ENCODE measurements around the gene UNC13D. TPM values are rescaled to one million over a fixed set of nuclear protein-coding genes. Genes with fewer than 3 reads are reported as not detected.
"Not testable (repeated sequence)": the region's sequence is repeated elsewhere in the genome, so short reads cannot be mapped to it uniquely, and the experiment has no call there.

UNC13D gene
- total RNA-seq, 1 donor from 2014 or later = 10.8 TPM

GRCh38 chr17:75807861-75808260, 36.3 kb downstream of the UNC13D start:
- ATAC-seq = no peak
- no peak for DNase-seq (ENCODE audit: low spot score)

DNA sequence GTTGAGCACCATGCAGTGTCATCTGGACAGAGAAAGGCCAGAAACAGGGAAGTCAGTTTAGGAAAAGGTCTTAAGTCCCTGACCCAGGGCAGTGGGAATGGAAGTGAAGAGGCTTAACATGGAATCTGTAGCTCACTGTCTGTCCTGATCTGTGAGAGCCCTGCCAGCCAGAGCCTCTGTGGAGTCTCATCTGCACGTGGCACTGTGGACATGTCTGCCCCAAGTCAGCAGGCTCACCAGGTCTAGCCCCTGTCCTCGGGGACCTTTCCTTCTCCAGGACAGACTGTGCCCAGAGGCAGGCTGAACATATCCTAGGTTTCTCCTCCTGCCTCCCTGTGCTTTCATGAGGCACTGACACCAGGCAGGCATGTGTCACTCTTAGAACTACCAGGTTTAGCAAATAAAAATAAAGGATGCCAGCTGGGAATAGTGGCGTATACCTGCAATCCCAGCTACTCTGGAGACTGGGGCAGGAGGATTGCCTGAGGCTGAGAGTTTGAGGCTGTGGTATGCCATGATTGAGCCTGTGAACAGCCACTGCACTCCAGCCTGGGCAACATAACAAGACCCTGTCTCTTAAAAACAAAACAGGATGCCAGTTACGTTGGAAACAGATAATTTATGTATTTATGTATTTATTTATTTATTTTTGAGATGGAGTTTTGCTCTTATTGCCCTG, 37.2 kb downstream of the UNC13D start:
- ATAC-seq (no peak), DNase-seq (ENCODE audit: low spot score) (no peak)

- ATAC-seq (no peak), DNase-seq (ENCODE audit: low spot score) (no peak)
Measured at GRCh38 chr17:75803883-75804282, 40.3 kb downstream of the UNC13D start.

GRCh38 chr17:75799402-75799801, 44.8 kb downstream of the UNC13D start:
- no peak for DNase-seq (ENCODE audit: low spot score)
- ATAC-seq = no peak

GRCh38 chr17:75795820-75796607, 48.2 kb downstream of the UNC13D start:
- ATAC-seq (no peak), DNase-seq (ENCODE audit: low spot score) (peak; percentile 34)

- no peak for ATAC-seq
- DNase-seq (ENCODE audit: low spot score) = no peak
Measured at GRCh38 chr17:75793460-75793859, 50.7 kb downstream of the UNC13D start.

DNA sequence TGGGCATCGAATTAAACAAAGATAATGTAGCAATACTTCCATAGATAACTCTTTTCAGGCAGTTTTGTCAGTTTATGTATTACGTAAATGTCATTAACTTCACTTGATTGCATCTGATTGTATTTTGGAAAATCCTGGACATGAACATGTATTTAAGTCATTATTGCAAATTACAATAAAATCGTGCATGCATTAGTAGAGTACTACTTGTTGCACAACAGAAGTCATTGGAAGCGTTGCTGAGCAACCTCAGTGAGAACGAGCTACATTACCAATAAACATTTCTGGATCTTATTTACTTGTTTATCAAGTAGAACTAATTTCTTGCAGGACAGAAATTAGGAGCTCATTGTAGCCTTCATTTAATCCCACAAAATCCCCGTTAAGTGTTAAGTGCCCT, 53.0 kb downstream of the UNC13D start:
- DNase-seq (ENCODE audit: low spot score) = no peak
- ATAC-seq = no peak

DNA sequence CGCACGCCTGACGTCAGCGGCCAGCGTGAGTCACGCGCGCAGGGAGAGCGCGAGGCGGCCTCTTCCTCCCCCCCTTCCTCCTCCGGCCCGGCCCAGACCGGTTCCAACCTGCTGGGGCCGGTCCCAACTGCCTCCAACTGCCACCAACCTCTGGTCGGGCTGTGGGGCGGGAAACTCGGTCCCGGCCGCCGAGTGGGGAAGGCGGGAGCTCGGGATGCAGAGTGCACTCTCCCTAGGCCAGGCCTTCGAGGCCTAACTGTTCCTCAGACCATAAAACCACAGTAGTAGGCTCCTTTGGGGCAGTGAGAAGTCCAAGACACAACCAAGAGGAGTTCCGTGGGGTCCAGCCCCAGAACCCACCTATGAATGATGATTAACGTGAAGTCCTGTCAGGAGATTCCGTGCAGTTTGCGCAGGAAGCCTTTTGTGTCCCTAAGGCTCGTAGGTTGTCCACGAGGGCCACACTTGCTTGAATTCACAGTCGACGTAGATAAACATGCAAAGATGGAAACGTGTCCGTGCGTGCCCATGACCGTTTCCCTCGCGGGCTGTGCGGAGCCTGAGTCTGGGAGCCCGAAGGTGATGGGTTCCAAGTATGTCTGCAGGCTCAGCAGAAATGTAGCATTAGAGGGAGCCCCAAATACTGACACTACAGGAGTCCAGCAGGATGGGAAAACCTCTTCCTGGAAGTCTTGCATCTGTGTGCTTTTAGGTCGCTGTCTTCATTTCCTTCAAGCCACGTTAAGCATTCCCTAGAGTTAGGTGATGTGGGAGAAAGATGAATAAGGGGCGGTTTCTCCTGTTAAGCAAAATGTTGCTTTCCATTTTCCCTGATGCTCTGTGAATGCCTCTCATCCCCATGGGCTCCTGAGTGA, 59.0 kb downstream of the UNC13D start:
- peak; percentile 93 for DNase-seq (ENCODE audit: low spot score)
- peak; percentile 81 for ATAC-seq

DNA sequence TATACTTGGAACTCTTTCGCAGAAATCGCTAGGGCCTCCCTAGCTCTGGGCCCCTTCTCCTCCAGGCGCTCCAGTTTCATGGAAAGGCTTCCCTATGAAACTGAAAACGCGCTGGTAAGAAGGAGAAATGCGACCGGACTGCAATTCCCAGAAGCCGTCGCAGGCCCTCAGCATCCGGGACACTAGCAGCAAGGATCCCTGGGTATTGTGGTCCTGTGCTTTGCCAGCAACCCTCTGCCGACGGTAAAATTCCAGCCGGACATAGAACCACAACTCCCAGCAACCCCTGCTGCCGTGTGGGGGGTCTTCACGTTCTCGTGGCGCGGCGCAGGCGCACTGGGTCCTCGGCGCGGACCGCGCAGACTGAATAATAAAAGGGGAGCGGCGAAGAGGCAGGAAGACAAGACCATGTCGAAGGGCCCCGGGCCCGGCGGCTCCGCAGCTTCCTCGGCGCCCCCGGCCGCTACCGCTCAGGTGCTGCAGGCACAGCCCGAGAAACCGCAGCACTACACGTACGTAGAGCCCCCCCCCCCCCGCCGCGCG, 59.7 kb downstream of the UNC13D start, which contains the start of gene UNK:
Gene UNK, plus strand, starts transcription at position 334 of the 543 bp plus-strand sequence. Its CDS starts 75 bp downstream, at position 409.
- ATAC-seq = peak; percentile 88
- peak; percentile 98 for DNase-seq (ENCODE audit: low spot score)

DNA sequence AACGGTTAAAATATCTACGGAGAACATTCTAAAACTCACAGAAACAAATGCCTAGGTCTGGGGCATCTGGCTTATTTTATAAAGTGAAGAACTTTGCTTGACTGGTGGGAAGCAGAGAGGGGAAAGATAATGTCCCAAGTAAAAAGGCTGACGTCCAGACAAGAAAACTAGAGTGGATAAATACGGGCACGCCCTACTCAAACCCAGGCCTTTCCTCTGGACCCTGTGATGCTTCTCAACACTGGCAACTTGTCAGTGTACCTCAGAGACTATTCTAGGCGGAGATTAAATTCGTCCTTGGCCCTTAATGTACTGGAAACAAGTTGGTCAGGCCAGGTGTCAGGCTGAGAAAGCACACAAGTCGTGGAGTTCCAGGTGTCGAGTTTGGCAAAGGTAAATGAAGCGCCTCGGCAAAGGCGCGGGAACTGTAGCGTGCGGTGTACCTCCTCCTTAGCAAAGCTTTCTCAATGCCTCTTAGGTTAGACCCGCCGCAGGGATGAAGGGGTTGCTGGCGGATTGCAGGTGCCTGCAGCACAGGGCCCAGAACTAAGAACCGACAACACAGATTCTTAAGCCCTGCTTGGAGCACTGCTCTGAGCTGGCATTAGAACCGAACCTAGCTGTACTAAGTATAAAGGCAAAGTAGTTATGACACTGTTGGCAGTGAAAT, 60.3 kb downstream of the UNC13D start:
- ATAC-seq (peak; percentile 2), DNase-seq (ENCODE audit: low spot score) (peak; percentile 65)

DNA sequence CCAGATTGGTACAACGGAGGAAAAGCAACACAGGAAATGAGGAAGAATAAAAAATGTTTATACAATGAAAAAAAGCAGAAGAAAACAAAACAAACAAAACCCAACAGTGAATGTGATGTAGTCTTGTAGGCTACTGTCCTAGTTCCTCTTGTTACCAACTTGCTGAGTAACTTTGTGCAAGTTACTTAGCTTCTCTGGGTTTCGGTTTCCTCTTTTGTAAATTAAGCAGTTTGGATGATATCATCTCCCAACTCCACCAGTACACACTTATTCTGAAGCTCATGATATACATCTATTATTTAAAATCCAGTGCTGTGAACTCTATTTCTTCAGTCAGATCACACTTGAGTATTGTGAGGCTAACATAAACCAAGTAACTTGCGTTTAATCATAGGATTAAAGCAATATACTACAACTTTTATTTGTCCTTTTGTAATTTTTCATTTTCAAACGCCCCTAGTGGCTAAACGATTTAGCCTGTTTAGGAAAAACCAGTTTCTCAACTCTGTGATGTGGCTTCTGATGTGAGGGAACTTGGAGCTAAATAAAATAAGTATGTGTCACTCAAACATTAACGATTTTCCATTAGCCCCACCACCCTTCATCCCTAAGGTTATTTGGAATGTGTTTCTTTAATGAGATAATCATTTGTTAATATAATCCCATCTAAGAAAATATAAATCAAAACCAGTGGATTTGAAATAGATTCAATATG, 61.0 kb downstream of the UNC13D start:
- ATAC-seq = no peak
- DNase-seq (ENCODE audit: low spot score) = no peak

DNA sequence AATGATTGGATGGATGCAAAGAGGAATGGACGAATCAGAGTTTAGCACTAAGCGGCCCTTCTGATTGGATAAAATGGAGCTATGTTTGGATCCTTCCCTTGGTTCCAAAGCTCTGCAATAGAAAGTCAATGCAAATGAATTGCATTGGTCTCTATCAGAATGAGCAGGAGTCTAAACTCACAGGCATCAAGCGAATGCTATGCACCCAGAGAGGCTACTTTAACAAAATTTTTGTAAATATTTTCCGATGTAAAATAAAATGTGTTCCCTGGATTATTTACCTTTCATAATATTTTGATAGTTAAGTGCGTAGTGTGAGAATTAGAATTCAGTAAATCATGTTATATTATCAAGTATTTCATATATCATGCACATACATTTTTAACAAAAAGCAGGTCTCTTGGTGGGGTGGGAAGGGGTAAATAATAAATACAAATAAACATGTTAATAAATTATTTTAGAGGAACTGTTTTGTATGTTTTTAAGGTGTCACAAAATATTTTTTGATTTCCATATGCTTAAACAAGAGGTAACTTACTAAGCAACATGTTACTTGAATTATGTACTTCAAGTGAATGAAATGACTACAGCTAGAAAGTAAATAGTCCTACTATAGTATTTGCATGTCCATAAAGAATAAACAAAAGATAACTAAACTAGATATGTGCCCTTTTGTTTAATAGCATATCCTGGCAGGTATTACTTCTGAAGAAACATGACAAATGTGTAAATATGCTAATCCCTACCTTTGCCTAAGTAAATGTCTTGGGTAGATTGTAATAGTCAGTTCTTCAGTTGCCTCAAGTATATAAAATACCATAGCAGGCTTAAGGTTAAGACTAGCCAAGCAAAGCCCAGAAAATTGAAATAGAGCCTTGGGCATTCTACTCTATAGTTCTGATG, 64.0 kb downstream of the UNC13D start:
- DNase-seq (ENCODE audit: low spot score) = no peak
- ATAC-seq = no peak

DNA sequence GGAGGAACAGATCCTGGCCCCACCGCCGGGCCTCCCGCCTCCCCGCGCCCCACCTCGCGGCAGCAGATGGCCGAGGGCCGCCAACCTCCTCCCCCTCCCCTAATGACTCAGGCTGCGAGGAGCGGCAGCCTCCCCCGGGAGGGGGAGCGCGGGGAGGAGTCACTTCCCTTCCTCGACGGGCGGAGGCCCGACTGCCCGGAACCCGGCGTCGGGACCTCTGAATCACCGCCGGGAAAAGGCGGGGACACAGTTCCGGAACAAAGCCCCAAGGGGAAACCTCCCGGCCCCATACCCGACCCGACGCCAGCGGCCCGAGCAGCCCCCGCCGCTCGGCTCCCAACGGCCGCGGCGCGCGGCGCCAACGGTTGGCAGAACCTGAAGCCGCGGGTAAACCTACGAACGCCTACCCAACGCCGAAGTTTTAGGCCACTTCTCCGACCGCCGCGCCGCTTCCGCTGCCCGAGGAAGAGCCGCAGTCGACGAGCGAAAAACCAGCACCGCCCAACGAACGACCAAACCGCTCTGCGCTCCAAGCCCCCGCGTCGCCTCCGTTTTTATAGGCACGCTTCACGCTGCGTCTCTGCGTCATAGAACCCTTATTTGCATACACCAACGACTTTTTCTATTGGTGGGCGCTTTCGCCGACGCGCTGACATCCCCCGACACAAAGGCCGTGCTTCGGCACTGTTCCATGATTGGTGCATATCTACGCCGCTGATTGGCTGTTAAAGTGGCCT, 64.8 kb downstream of the UNC13D start:
- DNase-seq (ENCODE audit: low spot score) = peak; percentile 98
- ATAC-seq = peak; percentile 71

DNA sequence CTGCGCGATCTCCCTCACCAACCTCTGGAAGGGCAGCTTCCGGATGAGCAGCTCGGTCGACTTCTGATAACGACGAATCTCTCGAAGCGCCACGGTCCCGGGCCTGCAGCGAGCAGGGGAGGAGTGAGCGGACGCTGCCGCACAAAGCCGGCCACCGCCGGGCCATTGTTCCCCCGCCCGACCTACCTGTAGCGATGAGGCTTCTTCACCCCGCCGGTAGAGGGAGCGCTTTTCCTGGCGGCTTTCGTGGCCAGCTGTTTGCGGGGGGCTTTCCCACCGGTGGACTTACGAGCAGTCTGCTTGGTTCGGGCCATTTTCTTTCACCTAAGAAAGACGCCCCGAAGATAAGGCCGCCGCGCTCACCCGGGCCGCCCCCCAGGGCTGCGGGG, 65.3 kb downstream of the UNC13D start:
- ATAC-seq (peak; percentile 57), DNase-seq (ENCODE audit: low spot score) (peak; percentile 75)

DNA sequence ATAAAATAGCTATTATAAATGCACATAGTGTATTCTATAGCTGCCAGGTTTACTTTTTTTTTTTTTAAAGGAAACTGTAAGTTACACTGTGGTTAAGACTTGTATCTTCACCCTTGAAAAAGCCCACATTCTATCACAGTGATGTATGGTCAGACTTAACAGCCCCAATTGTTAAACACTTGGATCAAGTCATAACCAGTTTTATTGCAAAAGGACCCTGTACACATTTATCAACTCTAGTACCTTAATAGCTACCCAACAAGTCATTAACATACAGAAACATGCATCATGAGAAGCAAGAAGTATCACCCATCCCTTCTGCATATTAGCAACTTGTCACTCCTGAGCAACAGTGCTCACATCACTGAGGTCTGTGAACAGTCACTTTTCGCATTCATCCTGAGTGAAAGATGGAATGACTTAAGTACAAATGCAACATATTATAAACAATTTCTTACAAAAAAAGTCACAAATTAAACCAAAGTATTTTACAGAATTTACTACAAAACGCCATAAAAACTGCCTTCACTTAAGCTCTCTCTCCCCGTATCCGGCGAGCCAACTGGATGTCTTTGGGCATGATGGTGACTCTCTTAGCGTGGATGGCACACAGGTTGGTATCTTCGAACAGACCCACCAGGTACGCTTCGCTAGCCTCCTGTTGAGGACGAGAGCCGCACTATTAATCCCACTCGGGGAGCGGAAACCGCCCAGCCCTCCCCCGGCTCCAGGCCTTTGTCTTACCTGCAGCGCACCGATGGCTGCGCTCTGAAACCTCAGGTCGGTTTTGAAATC, 65.9 kb downstream of the UNC13D start:
- not testable (repeated sequence) for ATAC-seq; DNase-seq (ENCODE audit: low spot score)

GRCh38 chr17:75777296-75777922, 66.8 kb downstream of the UNC13D start:
- DNase-seq (ENCODE audit: low spot score) (peak; percentile 18), ATAC-seq (no peak)
